GM19452 (cell line): ENCODE measurements around the gene KCNIP3.
"Not testable (repeated sequence)": the region's sequence is repeated elsewhere in the genome, so short reads cannot be mapped to it uniquely, and the experiment has no call there.

ENCODE experiments used
- ATAC-seq: cut with Tn5 transposase; IDR thresholded peaks from one replicate; pipeline ENCODE4 v1.9.1; 2021; ENCODE audit not compliant: unreplicated experiment

The KCNIP3 gene

GRCh38 chr2:95346738-95347671 lies 49.9 kb downstream of the KCNIP3 start:
- ATAC-seq, result no peak

GRCh38 chr2:95347681-95348608 lies 50.8 kb downstream of the KCNIP3 start:
- ATAC-seq, result no peak

GRCh38 chr2:95348609-95349567 lies 51.7 kb downstream of the KCNIP3 start:
- ATAC-seq, result no peak

- ATAC-seq, result no peak
Observed at GRCh38 chr2:95349568-95350322, 52.6 kb downstream of the KCNIP3 start.

GRCh38 chr2:95350368-95350767 lies 53.2 kb downstream of the KCNIP3 start:
- no peak for ATAC-seq

GRCh38 chr2:95350774-95351597 lies 53.8 kb downstream of the KCNIP3 start:
- no peak for ATAC-seq

GRCh38 chr2:95351598-95351915 lies 54.4 kb downstream of the KCNIP3 start:
- ATAC-seq, result no peak

GRCh38 chr2:95352310-95353054 lies 55.3 kb downstream of the KCNIP3 start:
- ATAC-seq, result no peak

GRCh38 chr2:95353055-95353575 lies 56.0 kb downstream of the KCNIP3 start:
- ATAC-seq, result no peak

- ATAC-seq, result no peak
Observed at GRCh38 chr2:95353613-95354468, 56.7 kb downstream of the KCNIP3 start.

GRCh38 chr2:95354469-95354901 lies 57.3 kb downstream of the KCNIP3 start:
- no peak for ATAC-seq

GRCh38 chr2:95354925-95355324 lies 57.8 kb downstream of the KCNIP3 start:
- no peak for ATAC-seq

GRCh38 chr2:95355486-95355885 lies 58.3 kb downstream of the KCNIP3 start:
- ATAC-seq, result not testable (repeated sequence)

GRCh38 chr2:95356821-95357700 lies 59.9 kb downstream of the KCNIP3 start:
- ATAC-seq, result no peak

- ATAC-seq, result no peak
Observed at GRCh38 chr2:95357717-95358280, 60.7 kb downstream of the KCNIP3 start.

- no peak for ATAC-seq
Observed at GRCh38 chr2:95359031-95359430, 61.9 kb downstream of the KCNIP3 start.
